IPS-NIHi7 (cell line): Measurements from ENCODE around the gene PADI2.
A peak's percentile ranks its signal among the peaks of the same experiment; 100 is the strongest.

Source experiments
- DNase-seq: peaks from one replicate; pipeline ENCODE4 v3.0.0; 2012; ENCODE audit warnings: mixed read lengths; ENCODE audit errors: extremely low spot score

PADI2 gene

GRCh38 chr1:17119076-17119772 lies at the start of gene PADI2:
Gene PADI2, minus strand, starts transcription at chr1:17119451. Its CDS starts 80 bp downstream, at chr1:17119371.
- DNase-seq, result peak; percentile 91

DNA sequence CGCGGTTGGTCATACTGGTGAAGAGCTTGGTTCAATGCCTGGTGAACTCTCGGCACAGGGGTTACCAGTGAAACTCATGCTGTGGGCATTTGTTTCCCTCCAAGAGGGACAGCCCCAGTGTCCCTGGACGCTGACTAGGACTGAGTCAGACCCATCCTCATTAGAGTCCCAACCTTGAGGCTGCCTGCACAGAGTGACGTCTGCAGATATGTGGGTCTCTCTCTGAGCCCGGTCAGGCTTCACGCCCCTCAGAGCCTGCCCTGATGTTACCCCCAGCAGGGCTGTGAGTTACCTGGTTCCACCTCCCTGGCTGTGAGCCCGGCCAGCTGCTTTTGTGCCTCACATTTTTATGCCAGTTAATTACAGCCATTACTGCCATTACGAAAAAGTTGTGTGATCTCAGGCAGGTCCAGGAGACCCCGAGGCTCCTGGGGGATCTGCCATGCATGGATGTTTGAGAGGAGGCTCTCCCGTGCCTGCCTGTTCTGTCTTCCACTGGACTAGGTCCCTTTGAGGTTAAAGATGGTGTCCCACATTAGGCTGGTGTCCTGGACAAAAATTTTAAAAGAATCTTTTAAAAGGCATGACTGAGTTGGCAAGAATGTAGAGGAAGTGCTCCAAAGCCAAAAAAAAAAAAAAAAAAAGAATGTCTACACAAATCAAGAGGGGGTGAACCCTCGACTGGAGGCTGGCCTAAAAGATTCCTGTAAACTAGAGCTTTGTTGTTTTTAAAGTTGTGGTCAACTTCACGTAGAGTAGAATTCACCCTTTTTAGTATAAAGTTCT lies 49.0 kb upstream of the PADI2 start:
- no peak for DNase-seq

- DNase-seq, result no peak
Observed at GRCh38 chr1:17167786-17168090, 48.5 kb upstream of the PADI2 start.

DNA sequence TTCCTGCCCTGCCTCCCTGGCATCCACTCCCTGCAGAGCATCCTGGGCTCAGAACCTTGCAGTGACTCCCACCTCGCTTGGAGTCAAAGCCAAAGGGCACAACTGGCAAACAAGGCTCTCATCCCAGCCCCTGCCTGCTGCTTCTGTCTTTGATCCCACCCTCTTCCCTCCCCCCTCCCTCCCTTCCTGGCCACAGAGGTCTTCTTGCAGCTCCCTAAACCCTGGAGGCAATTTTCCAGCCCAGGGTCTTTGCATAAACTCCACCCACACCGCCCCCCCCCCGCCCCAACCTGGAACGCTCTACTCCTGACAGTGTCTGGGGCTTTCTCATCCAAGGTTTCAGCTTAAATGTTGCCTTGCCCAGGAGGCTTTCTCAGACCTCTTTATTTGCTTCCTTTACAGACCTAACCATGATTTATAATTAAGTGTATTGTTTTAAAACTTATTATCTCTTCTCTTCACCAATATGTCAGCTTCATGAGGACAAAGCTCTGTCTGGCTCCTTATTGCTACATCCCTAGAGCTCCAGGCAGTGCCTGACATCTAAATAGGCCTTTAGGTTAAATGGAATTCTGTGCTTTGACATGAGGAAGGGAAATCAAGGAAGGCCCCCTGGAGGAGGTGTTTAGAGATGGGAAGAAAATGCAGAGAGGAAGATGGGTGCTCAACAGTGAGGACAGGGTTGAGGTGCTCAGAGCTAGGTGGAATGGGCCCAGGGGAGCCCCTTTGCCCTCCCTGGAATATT lies 48.0 kb upstream of the PADI2 start:
- DNase-seq, result peak; percentile 75

DNA sequence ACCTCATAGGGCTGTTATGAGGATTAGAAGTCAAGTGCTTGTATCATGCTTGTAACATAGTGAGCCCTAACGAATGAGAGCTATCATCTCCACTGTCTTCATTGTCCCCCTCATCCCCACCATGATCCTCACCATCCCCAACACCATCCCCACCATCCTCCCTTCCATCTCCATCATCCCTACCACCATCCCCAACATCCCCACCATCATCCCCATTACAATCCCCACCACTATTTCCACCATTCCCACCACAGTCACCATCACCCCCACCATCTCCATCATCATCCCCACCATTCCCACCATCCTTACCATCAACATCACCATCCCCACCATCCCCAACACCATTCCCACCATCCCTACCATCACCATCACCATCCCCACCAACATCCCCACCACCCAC lies 46.6 kb upstream of the PADI2 start:
- DNase-seq, result no peak

DNA sequence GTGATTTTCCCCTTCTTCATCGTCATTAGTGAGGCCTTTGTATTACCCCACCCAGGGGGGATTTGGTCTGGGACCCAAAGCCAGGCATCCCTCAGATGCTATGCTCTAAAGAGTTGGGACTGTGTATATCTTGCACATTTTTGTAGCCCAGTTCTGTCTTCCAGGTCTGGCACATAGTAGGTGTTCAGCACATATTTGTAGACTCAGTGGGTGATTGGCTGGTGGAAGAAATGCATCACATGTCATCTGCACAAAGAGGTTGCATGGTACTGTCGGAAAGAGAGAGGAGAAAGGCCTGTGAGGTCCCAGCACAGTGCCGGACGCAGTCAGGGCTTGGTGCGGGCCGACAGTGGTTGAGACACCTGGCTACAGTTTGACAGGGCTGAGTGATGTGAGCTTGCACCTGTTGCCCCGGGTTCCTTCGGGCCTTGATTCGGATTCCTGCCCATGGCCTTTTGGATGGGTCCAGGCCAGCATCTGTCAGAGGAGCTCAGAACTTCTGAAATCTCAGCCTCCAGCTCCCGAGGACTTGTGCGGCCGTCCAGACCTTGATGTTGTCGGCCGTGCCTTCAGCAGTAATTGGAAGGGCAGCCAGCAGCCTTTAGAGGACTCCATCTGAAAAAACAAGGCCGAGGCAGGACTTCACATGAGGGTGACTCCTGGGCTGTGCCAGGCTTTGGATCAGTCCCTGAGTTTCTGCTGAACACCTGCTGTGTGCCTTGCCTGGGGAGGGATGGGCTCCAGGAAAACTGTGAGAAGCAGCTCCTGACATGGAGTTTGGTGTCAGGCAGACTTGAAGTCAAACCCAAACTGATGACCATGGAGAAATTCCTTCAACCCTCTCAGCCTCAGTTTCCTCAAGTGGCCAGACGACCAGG lies 44.8 kb upstream of the PADI2 start:
- DNase-seq, result no peak

DNA sequence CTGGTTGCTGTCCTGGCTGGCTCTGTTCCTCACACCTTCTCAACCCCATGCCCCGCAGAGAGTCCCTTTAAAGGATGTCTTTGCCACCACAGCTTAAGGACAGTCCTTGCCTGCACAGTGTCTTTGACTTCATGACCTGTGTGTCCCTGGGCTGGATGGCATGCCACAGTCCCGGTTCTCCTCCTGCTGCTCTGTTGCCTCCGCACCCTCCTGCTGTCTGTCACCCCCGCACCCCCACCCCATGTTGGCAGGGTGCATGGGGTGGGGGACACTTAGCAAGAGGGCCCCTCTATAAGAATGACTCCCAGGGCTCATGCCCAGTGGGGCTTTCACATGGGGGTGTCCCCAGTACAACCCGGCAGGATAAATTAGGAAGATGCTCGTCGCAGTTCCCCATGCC lies 44.1 kb upstream of the PADI2 start:
- DNase-seq, result no peak

GRCh38 chr1:17162941-17163340 lies 43.7 kb upstream of the PADI2 start:
- DNase-seq, result no peak

GRCh38 chr1:17161926-17162800 lies 42.9 kb upstream of the PADI2 start:
- no peak for DNase-seq

DNA sequence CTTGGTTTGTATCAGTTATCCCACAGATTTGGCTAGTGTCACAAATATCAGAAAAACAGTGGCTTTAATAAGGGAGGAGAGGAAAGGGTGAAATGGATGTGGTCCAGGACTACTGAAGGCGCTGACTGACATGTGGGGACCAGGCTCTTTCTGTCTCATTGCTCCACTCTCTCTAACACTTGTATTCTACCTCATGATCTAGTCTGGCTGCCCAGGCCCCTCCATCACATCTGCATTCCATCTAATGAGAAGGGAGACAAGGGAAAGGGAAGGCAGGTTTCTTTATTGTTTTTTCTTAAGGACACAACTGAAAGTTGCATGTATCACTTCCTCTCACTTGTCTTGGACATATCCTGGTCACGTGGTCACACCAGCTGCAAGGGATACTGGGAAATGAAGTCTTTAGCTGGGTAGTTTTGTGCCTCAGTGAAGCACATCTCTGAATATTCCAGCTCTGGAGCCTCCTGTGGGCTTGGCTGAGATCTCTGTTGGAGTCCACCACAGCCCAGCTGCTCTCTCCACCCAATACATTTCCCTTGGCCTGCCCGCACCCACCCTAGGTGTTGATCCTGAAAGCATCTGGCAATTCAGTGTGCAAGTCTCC lies 42.0 kb upstream of the PADI2 start:
- no peak for DNase-seq

- no peak for DNase-seq
Observed at GRCh38 chr1:17158961-17159360, 39.7 kb upstream of the PADI2 start.

- DNase-seq, result no peak
Observed at GRCh38 chr1:17156108-17156507, 36.9 kb upstream of the PADI2 start.

DNA sequence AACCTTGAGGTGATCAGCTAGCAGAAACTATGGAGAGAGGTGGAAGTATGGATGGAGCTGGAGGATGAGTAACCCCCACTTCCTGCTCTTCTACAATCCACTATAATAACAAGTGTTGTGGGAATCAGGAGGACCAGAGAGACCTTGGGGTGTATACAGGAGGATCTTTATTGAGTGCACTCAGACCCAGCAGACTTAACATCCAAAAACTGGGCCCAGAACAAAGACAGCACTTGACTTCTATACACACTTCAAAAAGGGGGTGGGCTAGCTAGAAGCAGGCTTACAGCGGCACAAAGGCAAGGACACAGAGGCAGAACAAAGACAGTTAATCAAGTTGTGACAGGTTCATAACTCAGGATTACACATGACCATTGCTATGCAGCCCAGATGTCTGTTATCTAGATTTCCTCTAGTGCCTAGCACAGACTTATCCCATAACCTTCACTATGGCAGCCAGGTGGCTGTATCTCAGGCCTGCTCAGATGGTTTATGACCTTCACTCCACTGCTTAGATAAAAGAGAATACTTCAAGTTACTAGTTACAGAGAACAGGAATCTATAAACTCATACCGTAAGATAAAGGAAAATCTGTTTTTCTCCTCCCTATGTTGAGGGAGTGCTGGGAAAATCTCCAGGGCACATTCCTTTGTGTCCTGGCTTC lies 36.1 kb upstream of the PADI2 start:
- DNase-seq, result no peak

- DNase-seq, result no peak
Observed at GRCh38 chr1:17149771-17150170, 30.5 kb upstream of the PADI2 start.

DNA sequence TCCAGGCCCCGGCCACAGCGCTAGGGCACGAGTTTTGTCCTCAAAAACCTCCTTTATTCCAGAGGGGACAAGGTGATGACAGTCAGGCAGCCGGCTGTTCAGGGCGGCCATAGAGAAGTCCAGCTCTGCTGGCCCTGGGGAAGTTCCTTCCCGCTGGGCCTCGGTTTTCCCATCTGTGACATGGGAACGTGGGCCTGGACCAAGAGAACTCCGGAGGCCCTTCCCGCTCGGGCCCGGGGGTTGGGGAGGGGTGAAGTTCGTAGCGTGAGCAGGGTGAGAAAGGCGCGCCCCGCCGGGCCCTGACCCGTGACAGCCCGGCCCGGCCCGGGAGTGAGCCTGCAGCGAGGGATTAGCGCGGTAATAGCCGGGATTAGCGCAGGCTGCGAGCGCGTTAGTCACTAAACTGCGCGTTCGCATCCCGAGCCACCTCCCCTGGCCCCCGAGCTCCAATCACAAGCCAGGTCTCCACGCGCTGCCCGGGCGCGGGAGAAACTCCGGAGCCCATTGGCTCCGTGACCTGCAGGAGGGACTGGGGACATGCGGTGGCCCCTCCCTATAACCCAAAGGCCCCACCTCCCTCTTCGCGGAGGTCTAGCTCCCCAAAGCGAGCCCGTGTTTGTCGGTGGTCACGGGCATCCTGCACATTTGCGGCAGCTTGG lies 29.8 kb upstream of the PADI2 start:
- no peak for DNase-seq

DNA sequence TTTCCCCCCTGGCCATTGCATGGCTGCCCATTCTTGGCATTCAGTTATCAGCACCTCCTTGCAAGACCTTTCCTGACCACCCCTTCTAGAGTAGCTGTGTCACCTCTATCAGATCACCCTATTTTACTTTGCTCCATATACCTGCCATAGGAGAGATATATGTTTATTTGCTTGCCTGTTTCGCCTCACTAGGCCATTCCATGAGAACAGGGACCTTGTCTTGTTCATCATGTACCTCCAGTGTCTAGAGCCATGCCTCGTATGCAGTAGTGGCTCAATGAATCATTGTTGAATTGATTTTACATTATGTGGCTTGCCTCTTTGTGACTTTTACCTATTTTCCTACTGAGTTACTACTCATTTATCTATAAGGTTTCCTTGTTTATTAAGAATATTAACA lies 26.4 kb upstream of the PADI2 start:
- DNase-seq, result no peak

GRCh38 chr1:17143760-17144159 lies 24.5 kb upstream of the PADI2 start:
- no peak for DNase-seq

DNA sequence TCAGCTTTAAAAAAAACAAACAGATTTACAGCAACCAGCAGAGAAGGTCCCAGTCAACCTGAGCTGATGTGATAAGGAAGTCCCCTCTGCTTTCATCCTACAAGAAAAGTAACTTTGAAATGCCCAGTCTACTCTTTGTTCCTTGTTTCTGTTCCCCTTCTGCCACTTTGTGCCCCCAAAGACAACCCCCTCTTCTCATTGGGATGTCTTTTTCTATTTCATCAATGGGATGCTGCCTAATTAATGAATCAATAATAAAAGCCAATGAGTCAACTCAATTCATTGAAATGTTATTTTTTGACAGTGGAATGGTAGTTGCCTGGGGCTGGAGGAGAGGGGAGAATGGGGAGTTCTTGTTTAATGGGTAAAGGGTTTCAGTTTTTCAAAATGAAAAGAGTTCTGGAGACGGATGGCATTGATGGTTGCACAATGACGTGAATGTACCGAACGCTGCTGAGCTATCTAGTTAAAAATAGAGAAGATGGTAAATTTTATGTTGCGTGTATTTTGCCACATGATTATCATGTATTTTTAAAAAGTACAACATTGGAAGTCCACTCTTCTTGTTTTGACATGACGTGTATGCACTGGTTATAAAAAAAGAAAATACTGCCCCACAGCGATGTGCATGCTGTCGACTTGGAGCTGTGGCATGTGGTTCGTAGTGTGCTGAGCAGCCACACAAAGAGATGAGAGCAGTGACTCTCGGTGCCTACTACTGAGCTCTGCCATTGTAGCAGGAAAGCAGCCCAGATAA lies 22.4 kb upstream of the PADI2 start:
- DNase-seq, result no peak

DNA sequence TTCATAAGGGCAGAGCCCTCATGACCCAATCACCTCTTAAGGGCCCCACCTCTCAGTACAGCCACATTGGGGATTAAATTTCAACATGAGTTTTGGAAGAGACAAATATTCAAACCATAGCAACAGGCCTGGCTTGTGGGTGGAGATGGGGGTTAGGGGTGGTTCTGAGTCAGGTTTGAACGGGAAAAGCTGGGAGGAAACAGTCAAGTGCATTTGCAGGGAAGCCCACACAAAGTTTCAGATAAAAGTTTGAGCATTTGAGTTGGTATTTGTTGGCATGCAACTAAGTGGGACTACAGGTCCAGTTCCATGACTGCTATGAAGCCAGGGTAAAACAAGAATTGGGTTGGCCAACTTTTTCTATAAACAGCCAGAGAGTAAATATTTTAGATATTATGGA lies 21.0 kb upstream of the PADI2 start:
- no peak for DNase-seq
